GM19025 (cell line): ENCODE measurements around the gene RAPGEF1.
A peak's percentile ranks its signal among the peaks of the same experiment; 100 is the strongest.
"Not testable (repeated sequence)": the region's sequence is repeated elsewhere in the genome, so short reads cannot be mapped to it uniquely, and the experiment has no call there.

Experiments used
- ATAC-seq: cut with Tn5 transposase; IDR thresholded peaks from one replicate; pipeline ENCODE4 v1.9.1; 2021; ENCODE audit warnings: mild to moderate bottlenecking, low read depth, moderate library complexity; ENCODE audit not compliant: unreplicated experiment

The RAPGEF1 gene

DNA sequence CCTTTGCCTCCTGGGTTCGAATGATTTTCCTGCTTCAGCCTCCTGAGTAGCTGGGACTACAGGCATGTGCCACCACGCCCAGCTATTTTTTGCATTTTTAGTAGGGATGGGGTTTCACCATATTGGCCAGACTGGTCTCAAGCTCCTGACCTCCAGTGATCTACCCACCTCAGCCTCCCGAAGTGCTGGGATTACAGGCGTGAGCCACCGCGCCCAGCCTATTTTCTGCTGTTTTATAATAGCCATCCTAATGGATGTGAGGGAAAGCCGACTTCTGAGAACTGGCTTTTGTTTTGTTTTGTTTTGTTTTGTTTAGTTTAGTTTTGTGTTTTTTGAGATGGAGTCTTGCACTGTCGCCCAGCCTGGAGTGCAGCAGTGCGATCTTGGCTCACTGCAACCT is 13.9 kb upstream of the RAPGEF1 start:
- not testable (repeated sequence) for ATAC-seq

DNA sequence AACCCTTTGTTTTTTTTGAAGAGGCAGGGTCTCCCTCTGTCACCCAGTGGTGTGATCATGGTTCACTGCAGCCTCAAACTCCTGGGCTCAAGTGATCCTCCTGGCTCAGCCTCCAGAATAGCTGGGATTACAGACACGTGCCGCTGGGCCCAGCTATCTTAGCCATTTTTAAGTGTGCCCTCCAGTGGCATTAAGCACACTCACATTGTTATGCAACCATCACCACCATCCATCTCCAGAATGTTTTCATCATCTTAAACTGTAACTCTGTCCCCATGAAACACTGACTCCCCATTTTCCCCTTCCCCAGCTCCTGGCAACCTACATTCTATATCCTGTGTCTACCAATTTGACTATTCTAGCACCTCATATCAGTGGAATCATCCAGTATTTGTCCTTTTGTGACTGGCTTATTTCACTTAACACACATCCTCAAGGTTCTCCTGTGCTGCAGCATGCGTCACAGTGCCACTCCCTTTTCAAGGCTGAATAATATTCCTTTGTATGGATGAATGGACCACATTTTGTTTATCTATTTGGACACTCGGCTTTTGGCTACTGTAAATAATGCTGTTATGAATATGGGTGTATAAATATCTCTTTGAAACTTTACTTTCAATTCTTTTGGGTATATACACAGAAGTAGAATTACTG is 12.5 kb upstream of the RAPGEF1 start:
- ATAC-seq: no peak

GRCh38 chr9:131748411-131748955 is 8.6 kb upstream of the RAPGEF1 start:
- ATAC-seq: no peak

DNA sequence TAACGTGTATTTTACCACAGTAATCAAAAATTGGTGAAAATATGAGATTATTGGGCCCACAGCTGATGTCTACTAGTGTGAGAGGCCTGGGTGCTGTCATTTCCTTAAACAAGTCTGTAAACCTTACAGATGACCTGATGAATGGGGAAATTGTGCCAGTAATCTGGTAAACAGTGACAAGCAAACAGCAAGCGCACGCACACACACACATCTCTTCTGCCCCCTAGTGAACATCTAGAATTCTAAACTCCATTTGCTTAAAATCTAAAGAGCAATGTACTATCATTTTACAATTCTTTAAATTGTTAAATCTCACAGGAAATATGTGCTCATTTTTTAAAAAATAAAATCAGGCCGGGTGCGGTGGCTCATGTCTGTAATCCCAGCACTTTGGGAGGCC is 7.5 kb upstream of the RAPGEF1 start:
- ATAC-seq: no peak

GRCh38 chr9:131745610-131746009 is 5.7 kb upstream of the RAPGEF1 start:
- ATAC-seq: no peak

DNA sequence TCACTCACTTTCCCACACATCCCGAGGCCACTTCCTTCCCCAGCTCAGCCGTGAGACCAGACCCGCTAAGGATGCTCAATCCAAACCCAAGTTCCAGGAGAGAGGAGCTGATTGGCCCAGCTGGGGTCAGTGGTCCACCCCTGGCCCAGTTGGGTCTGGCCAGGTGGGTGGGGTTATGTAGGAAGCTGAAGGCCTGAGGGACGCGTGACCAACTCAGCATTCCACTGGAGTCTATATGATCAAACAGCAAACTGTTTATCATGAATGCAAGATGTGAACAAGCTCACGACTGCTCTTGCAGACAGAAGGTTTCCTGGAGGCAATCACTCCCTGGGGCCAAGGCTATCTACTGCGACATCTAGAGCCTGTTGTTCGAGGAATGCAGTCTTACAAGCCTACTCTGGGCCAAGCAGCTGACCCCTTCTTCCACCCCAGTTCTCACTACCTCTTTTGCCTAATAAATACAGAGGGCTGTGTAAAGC is 4.9 kb upstream of the RAPGEF1 start:
- ATAC-seq: no peak

- ATAC-seq: no peak
Observed at GRCh38 chr9:131744171-131744719, 4.4 kb upstream of the RAPGEF1 start.

- no peak for ATAC-seq
Observed at GRCh38 chr9:131743501-131743900, 3.6 kb upstream of the RAPGEF1 start.

DNA sequence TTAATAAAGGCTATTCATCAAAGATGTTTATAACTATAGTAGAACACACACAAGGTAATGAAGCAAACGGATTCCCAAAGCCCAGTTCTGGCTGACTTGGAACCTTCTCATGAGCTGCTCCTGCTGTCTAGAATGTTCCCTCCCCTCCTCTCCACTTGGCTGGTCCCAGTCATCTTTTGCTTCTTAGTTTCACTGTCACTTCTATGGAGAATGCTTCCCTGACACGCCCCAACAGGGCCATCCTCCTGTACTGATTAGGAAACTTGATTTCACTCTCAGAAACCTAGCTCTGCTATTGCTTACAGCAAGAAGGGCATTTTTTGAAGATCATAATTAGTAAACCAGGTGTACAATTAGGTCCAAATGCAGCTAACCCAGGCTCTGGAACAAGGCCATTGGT is 3.2 kb upstream of the RAPGEF1 start:
- no peak for ATAC-seq

- no peak for ATAC-seq
Observed at GRCh38 chr9:131740898-131741297, 1.0 kb upstream of the RAPGEF1 start.

DNA sequence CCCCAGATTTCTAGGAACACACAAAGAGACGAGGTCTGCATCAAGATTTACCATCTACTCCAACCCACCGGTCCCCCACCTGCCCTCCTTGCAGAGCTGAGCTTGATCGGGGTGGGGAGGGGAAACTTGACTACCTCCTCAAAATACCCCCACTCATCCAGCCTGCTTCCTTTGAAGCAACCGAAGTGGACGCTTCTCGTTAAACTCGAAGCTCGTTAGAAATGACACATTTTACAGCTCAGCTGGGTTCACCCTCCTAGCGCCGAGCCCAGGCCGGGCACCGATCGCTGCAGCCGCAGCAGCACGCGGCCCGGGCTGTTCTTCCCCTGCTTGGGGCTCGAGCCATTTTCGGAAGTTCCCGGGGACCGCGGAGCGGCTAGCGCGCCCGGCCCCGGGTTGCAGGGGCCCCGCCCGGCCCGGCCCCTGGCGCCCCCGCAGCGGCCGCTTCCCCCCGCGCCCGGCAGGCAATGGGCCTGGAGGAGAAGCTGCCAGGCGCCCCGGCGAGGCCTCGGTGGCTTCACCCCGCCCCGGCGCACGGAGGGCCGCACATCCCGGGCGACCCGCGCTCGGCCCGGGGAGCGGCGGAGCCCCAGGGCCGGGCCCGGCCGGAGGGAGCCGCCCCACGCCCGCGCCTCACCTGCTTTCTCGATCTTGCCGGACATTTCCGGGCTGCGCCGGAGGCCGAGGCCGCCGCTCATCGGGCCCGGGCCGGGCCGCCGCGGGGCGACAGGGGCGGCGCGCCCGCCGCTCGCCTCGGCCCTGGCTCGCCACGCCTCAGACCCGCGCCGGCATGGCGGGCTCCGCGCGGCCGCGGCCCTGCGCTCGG is 530 bp downstream of the RAPGEF1 start:
- peak; percentile 34 for ATAC-seq

DNA sequence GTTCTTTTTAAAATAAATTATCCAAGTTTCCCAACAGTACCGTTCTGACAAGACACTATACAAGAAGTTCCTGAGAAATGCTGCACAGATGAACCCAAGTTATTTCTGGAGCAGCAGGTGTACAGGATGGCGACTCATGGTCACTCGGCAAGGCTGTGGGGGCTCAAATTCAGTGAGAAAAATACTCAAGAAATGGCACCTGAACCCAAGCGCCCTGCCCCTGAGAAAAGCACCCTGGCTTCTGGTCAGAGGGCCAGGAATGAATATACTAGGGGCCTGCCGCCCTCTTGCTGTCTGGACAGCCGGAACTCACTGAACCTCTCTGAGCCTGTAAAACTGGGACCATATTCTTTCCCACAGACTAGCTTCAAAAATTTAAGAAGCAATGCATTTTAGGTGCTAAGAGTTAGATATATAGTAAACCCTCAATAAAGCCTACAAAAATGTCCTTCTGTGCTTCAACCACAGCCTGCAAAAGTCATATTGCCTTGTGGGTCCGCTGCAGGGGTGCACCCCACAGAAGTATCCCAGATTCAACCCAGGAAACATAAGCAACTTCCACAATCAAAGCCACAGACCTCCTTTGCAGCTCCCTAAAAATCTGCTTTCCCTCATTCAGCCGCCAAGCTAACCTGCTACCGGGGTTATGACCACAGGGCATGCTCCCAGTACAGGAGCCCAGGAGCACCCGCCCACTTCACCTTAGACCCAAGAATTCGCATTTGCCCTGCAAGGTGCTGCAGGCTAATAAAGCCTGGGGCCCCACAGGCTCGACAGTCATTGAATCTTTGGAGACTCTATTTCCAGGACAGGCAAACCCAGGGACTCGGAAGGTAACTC is 1.4 kb downstream of the RAPGEF1 start:
- ATAC-seq: no peak

DNA sequence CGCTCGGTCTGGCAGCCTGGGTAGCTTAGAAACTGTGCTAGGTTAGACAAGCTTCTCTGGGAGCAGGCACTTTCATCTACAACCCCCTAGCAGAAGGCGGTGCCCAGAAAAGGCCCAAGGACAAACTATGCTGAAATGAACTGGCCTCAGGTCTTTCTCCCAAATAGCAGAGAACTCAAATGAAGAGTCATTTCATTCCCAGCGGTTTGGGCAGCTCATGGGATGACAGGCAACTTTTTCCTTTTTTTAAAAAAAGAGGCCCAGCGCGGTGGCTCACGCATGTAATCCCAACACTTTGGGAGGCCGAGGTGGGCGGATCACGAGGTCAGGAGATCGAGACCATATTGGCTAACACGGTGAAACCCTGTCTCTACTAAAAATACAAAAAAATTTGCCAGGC is 2.5 kb downstream of the RAPGEF1 start:
- ATAC-seq: no peak

- no peak for ATAC-seq
Observed at GRCh38 chr9:131736431-131736830, 3.4 kb downstream of the RAPGEF1 start.

DNA sequence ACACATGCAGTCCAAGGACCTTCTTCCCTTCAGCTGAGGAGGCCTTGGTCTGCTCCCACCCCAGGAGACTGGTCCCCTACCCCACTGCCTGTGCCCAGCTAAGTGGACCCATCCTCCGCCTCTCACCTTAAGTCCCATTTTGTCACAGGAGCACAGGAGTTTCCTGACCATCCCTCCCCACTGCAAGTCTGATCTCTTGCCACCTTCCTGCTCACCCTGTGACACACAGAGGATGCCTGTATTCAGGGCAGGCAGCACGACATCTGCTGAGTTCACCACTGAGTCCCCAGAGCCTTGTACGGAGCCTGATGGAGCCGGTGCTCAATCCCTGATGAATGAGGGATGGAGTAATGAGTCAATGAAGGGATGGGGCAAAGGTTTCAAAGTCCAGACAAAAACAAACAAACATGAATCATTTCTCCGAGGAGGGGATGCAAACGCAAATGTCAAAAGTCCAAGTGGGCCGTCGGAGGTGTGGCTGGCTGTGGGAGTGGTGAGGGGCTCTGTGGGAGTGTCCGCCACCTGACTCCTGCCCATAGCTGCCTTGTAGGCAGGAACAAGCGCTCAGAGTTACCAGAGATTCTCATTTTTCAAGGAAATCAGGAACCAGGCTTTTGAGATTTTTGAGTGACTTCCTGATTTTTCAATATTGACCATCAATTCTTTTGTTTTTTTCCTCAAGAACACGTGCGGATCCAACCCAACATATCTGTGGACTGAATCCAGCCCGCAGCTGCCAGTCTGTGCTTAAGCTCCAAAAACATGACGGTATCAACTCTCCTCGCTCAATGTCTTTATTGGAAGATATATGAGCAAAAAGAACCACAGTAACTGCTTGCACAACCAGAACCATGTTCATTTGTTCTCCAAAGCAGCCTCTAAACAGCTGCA is 4.4 kb downstream of the RAPGEF1 start:
- ATAC-seq: no peak

DNA sequence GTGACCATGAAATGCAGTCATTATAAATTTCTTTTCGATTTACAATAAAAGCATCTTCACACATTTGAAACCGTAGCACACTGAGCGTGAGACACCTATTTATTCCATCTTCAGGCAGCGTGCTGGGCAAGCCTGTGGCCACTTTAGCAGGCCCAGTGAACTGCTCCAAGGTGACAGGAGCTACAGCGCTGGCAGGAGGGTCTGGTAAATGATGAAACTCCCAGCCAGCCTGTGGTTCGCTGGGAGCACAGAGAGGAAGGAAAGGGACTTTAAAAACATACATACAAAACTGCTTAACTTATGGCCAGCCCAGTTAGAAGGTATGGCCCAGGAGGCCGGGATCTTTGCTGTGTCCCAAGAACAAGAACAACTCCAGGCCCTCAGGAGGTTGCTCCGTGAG is 5.1 kb downstream of the RAPGEF1 start:
- ATAC-seq: no peak

GRCh38 chr9:131734165-131734610 is 5.7 kb downstream of the RAPGEF1 start:
- ATAC-seq: no peak

DNA sequence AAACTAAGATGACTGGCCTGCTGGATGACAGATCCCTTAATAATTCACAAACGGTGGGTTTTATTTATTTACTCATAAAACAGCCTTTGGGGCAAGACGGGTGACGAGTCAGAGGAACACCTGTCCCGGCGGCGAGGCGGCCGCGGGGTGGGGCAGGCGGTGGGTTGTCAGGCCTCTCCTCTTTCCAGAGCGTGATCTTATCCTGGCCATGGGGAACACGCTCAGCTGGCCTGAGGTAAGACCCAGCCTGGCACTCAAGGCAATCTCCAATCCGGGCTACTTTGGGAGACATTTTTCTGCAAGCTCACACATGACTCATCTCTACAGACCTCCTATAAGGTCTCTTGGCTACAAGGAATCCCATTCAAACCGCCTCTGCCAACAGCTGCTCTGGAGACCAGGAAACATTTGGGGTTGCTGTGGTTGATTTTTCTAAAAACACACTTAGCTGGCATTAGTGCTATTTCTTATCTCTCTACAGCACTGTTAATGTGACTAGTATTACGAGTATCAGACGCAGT is 6.3 kb downstream of the RAPGEF1 start:
- ATAC-seq: no peak

DNA sequence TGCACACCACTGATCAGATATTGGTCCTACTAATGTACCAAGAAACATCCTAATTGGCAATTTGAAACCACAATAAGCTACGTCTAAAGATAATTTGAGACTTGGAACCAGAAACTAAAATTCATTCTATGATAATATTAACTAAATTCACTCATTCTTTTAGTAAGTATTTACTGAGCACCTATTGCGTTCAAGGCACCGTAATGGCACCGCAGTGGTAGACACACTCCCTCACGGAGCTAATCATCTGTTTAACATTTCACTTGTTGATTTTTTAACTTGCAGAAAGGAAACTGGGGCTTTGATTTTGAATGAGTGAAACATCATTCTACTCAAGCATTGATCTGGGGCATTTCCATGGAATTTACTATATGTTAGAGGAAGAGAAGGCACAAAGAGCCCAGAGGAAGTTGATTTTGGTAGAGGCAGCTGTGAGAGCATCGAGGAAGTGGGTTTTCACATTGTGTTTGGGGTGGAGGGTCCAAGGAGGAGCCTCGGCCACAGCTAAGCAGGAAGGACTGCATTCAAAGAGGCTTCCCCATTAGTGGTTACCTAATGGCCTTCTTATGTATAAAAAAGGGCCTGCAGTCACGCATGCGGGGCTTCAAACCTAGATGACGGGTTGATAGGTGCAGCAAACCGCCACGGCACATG is 7.1 kb downstream of the RAPGEF1 start:
- ATAC-seq: no peak
